K562 (cell line): ENCODE measurements around the gene NKX6-2. TPM values are rescaled to one million over a fixed set of nuclear protein-coding genes. Genes with fewer than 3 reads are reported as not detected.

Experiments used
- ATAC-seq: fragments of 200-7000 bp; cut with Tn5 transposase; 3 replicates; pipeline ENCODE4 v1.9.1; 2020; ENCODE audit warnings: moderate library complexity
- BruUV-seq: library from RNA; stranded (reverse); fragments of 400-500 nt; replicated peaks from 2 replicates; lab custom pipeline; 2021; lab: Mats Ljungman, UMichigan
- CTCF ChIA-PET: fragments of 300-600 bp; formaldehyde crosslinking; extraction: SDS; loops from one replicate; lab custom pipeline; 2021; ENCODE audit warnings: low intra/inter-chr PET ratio; lab: Yijun Ruan, JAX
- POLR2A ChIA-PET: fragments of 300-600, 350-650 bp; sonication (Branson Sonifier 250); formaldehyde crosslinking; extraction: SDS; loops from one replicate; lab custom pipeline; 2021; ENCODE audit warnings: antibody characterized with exemption, inconsistent platforms; lab: Yijun Ruan, JAX
- DNase-seq, 4 experiments: peaks; one replicate each; pipeline versions ENCODE4 v3.0.0 to v3.0.0-alpha.2; 2011 to 2018; ENCODE audit warnings: low spot score in 3 of 4, mixed read lengths in 3 of 4; ENCODE audit errors: extremely low read depth in 1 of 4
- FAIRE-seq: peaks from 2 replicates; lab custom pipeline; 2011; peaks lifted over from hg19 to GRCh38; lab: Jason Lieb, UNC
- H2AFZ ChIP-seq: 2 replicates; pipeline ENCODE4 v1.6.0; 2011; ENCODE audit warnings: low read depth, low read length, control low read depth, inconsistent platforms
- H3K27ac ChIP-seq: fragments of 200-600 bp; 3 replicates; pipeline ENCODE4 v1.8.0; 2011; ENCODE audit warnings: low read depth, mild to moderate bottlenecking, control low read depth, inconsistent platforms, low read length, moderate library complexity, mixed read lengths; ENCODE audit errors: extremely low read depth
- H3K27me3 ChIP-seq, 2 experiments: fragments of 300-600 bp in 1 of 2; 2 replicates in 1 of 2; 3 replicates in 1 of 2; pipeline versions ENCODE4 v1.6.0 to v1.8.0; 2011; ENCODE audit warnings: inconsistent platforms in 2 of 2, low read length in 2 of 2, mild to moderate bottlenecking in 1 of 2, mixed read lengths in 1 of 2, moderate library complexity in 1 of 2; ENCODE audit not compliant: control insufficient read depth in 2 of 2, insufficient read depth in 2 of 2
- H3K36me3 ChIP-seq: fragments of 300-600 bp; 3 replicates; pipeline ENCODE4 v1.8.0; 2011; ENCODE audit warnings: mild to moderate bottlenecking, low read length, inconsistent platforms; ENCODE audit not compliant: control insufficient read depth, insufficient read depth
- H3K4me1 ChIP-seq, 2 experiments: fragments of 200-600 bp in 1 of 2; replicated peaks in 1 of 2; 2 replicates in 1 of 2; 3 replicates in 1 of 2; pipeline versions ENCODE4 v1.5.1 to v1.8.0; 2011; ENCODE audit warnings: inconsistent platforms in 2 of 2, low read length in 2 of 2, mild to moderate bottlenecking in 1 of 2, mixed read lengths in 1 of 2, moderate library complexity in 1 of 2; ENCODE audit not compliant: control insufficient read depth in 2 of 2, insufficient read depth in 2 of 2
- H3K4me2 ChIP-seq: 2 replicates; pipeline ENCODE4 v1.6.1; 2011; ENCODE audit warnings: low read length, control low read depth, inconsistent platforms, mixed read lengths; ENCODE audit not compliant: insufficient read depth
- H3K4me3 ChIP-seq: fragments of 200-600 bp; sonication (generic), shearing (Covaris generic); 2 replicates; pipeline ENCODE4 v1.5.1; 2016; ENCODE audit warnings: control low read depth, inconsistent platforms
- H3K79me2 ChIP-seq: fragments of 200-600 bp; 3 replicates; pipeline ENCODE4 v1.8.0; 2011; ENCODE audit warnings: low read length, inconsistent platforms; ENCODE audit not compliant: control insufficient read depth, insufficient read depth
- H3K9ac ChIP-seq, 2 experiments: 2 replicates each; pipeline versions ENCODE4 v1.6.0 to v1.6.1; 2011; ENCODE audit warnings: low read depth in 2 of 2, low read length in 2 of 2, control low read depth in 1 of 2, inconsistent platforms in 1 of 2, mild to moderate bottlenecking in 1 of 2, mixed read lengths in 1 of 2; ENCODE audit not compliant: insufficient read depth in 1 of 2
- H3K9me1 ChIP-seq: one replicate; pipeline ENCODE4 v1.6.0; 2011; ENCODE audit warnings: inconsistent platforms, mild to moderate bottlenecking, low read length, moderate library complexity; ENCODE audit not compliant: control insufficient read depth, insufficient read depth
- H3K9me3 ChIP-seq: replicated peaks from 2 replicates; pipeline ENCODE4 v1.5.1; 2011; ENCODE audit warnings: low read depth, low read length, inconsistent platforms; ENCODE audit not compliant: control insufficient read depth, insufficient read depth
- H4K20me1 ChIP-seq: replicated peaks from 2 replicates; pipeline ENCODE4 v1.6.1; 2011; ENCODE audit warnings: low read length, inconsistent platforms, mixed read lengths; ENCODE audit not compliant: control insufficient read depth, insufficient read depth
- CTCF ChIP-seq, 3 experiments: IDR thresholded peaks in 2 of 3; conservative IDR thresholded peaks in 1 of 3; 2 replicates each; pipeline ENCODE4 v1.5.1; 2011 to 2012; ENCODE audit warnings: low read length in 3 of 3, mild to moderate bottlenecking in 3 of 3, control low read depth in 2 of 3, improper control_type of control experiment in 1 of 3, inconsistent platforms in 1 of 3, low read depth in 1 of 3, mixed read lengths in 1 of 3, moderate library complexity in 1 of 3; ENCODE audit not compliant: insufficient read depth in 2 of 3
- NRF1 ChIP-seq, 2 experiments: fragments of 450-650 bp; IDR thresholded peaks in 1 of 2; conservative IDR thresholded peaks in 1 of 2; 2 replicates each; pipeline ENCODE4 v1.6.1; 2014; ENCODE audit warnings: mild to moderate bottlenecking in 2 of 2
- THRA ChIP-seq: fragments of 450-650 bp; IDR thresholded peaks from 2 replicates; pipeline ENCODE4 v1.6.1; 2017; ENCODE audit warnings: mild to moderate bottlenecking, moderate library complexity
- WGBS: fragments of 100-300 bp; shearing (Covaris generic); methylation state at CpG from one replicate; pipeline ENCODE4 v1.1.6; 2016; ENCODE audit warnings: low coverage, mixed read lengths; ENCODE audit not compliant: insufficient coverage; ENCODE audit errors: missing lambda C conversion rate; 5-methylcytosine and 5-hydroxymethylcytosine counted together
- in situ Hi-C: fragments of 300-500 bp; cut with MboI; formaldehyde crosslinking; loops from 4 replicates; pipeline ENCODE4 v1.15.0; 2018; ENCODE audit warnings: inconsistent platforms, mixed read lengths
- intact Hi-C: fragments of 100-400 bp; cut with micrococcal nuclease; formaldehyde crosslinking; loops from 2 replicates; pipeline ENCODE4 v1.14.2; 2022
- polyA plus RNA-seq, 8 experiments: library from polyadenylated mRNA; depleted of rRNA in 4 of 8; stranded (reverse) in 5 of 8; unstranded in 3 of 8; fragments of >200 nt; fragmentation: Nextera tagmentation in 2 of 8; fragmentation: Illumina TruSeq in 1 of 8; extraction: Ambion mirVana in 2 of 8; extraction: Trizol in 1 of 8; gene quantifications; 2 replicates each; pipeline versions ENCODE4 v1.2.1 to v1.2.3, GENCODE V29; 2011 to 2014; ENCODE audit warnings: inconsistent platforms in 1 of 8, missing spikeins in 1 of 8
- total RNA-seq, 7 experiments: library from RNA; depleted of rRNA in 6 of 7; stranded (reverse); fragments of >200 nt in 6 of 7; fragmentation: Illumina TruSeq in 2 of 7; extraction: Trizol in 2 of 7; gene quantifications; 2 replicates each; pipeline versions ENCODE4 v1.2.1 to v1.2.3, GENCODE V29; 2011 to 2021; ENCODE audit warnings: low replicate concordance in 1 of 7

Gene NKX6-2
- total and polyA plus RNA-seq, 9 of the 15 experiments (the other 6 are each of a cell fraction or from before 2014, with no cell fraction given), result 1.0 to 1.6 TPM; not detected in 7

DNA sequence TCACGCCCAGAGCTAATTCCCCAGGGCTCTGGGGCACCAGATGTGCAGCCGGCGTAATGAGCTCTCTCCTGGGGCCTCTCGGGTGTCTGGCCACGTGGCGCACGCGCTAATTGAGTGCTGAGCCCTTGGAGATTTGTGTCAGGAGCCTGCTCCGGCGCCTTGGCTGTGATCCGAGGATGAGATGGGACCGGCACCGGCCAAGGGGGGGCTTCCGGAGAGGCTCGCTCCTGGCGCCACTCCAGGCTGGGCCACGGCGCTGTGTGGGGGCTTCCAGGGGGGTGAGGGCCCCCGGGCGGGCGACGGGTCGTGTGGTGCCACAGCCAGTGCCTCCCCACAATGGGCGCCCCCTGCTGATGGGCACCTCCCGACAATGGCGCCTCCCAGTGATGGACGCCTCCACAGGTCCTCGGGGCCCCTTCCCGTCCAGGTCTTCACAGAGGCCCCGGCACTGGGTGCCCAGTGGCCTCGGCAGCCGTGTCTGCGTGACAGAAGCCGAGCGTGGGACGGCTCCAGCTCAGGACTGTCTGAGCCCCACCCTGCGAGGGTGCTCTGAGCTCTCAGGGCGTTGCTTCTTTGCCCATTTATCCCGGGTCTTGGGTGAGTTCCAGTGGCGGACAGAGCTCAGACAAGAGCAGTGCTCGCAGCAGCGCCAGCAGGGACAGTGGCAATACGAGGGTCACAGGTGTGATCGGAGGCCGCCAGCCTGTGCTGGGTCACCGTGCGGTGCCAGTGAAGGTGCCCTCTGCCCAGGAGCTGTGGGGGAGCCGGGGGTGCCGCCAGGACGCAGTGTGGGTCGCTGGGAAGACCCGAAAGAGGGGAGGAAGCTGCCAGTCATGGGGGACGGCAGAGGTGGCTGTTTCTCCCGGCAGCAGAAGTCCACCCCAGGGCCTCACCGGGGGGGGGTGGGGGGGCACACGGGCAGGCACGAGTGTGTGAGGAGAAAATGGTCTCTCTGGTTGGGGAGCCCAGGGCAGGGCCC lies 8.2 kb upstream of the NKX6-2 start:
- no peak overlapping the region for H2AFZ ChIP-seq
- no peaks in the 10 kb centered on the region for H3K9me3 ChIP-seq
- H3K36me3 ChIP-seq, result no peaks in the 10 kb centered on the region
- DNase-seq (peak in 2 of 4 experiments; percentile 18 to 19), ATAC-seq (peak; percentile 53; the same call in 2 of the 3 replicates), FAIRE-seq (no peak)
- intact Hi-C loops, result loop anchor here (10.0 kb wide), 1 partner anchor 139 kb away; no protein-coding TSS in a partner anchor
- H4K20me1 ChIP-seq, result no peaks in the 10 kb centered on the region
- in situ Hi-C loops, result no loop called here
- no peaks in the 10 kb centered on the region for H3K9me1 ChIP-seq
- ChIA-PET POLR2A (interaction anchor here (0.6 kb wide), 1 partner anchor 25 kb away, joined by 3 read pairs; no protein-coding TSS in a partner anchor), CTCF (no interaction called here)
- BruUV-seq, result no TSS peak
- no peak overlapping the region for H3K4me2 ChIP-seq
- H3K9ac ChIP-seq, result no peak overlapping the region
- H3K79me2 ChIP-seq, result no peaks in the 10 kb centered on the region
- TF ChIP-seq THRA (no peak), CTCF (IDR thresholded peaks at IDR 0.05 in 2 of 3, conservative IDR thresholded peaks at IDR 0.05 in 1 of 3; ENCODE audit: insufficient read depth in 2 of 3, low read depth in 1 of 3, low read length in 3 of 3) (peak in 2 of 3 experiments; percentile 28 to 38; a peak in 3 of 6 replicates), NRF1 (conservative IDR thresholded peaks at IDR 0.05 in 1 of 2, IDR thresholded peaks at IDR 0.05 in 1 of 2) (0 out of 4 replicates have a peak, but pooled peaks of 1 of the 2 experiments have one; percentile 21)
- peaks cover 2 to 31% of the 10 kb centered on the region in 2 experiments; a peak in 3 of 5 replicates for H3K27me3 ChIP-seq
- no peak overlapping the region for H3K4me3 ChIP-seq
- 2% methylated on average over 23 of the region's 57 CpGs for WGBS
- H3K27ac ChIP-seq, result no peak overlapping the region
- peaks cover 0 to 11% of the 10 kb centered on the region in 2 experiments; a peak in 1 of 5 replicates for H3K4me1 ChIP-seq
